Measurements from ENCODE around the gene ZFR2. TPM values are rescaled to one million over a fixed set of nuclear protein-coding genes. Genes with fewer than 3 reads are reported as not detected.

The ZFR2 gene
- total and polyA plus RNA-seq, 4 donors, result not detected

- whole genome bisulfite sequencing, result 4% methylated on average over 49 of the region's 49 CpGs
- H3K9me3 ChIP-seq (ENCODE audit: control insufficient read depth in 4 of 4, low read length in 3 of 4), result no peaks in the 10 kb centered on the region
- no peak within 1 kb of the TSS for H3K27ac ChIP-seq (ENCODE audit: low read depth in 1 of 2, low read length in 2 of 2)
- no peak within 1 kb of the TSS for H3K9ac ChIP-seq (ENCODE audit: low read depth in 1 of 2, low read length in 2 of 2)
- H3K4me1 ChIP-seq (ENCODE audit: control insufficient read depth in 4 of 4, insufficient read depth in 4 of 4, low read length in 3 of 4), result peaks cover 0 to 3% (median 0%) of the 10 kb centered on the region in 4 donors
- H3K27me3 ChIP-seq (ENCODE audit: control insufficient read depth in 4 of 4, insufficient read depth in 4 of 4, low read length in 3 of 4), result peaks cover 0 to 9% (median 4%) of the 10 kb centered on the region in 4 donors
- H3K36me3 ChIP-seq (ENCODE audit: control insufficient read depth in 4 of 4, insufficient read depth in 3 of 4, low read depth in 1 of 4, low read length in 3 of 4), result no peaks in the 10 kb centered on the region
- H3K4me3 ChIP-seq (ENCODE audit: low read depth in 1 of 3, low read length in 3 of 3), result no peak within 1 kb of the TSS
- no peak for TF ChIP-seq ATF3 (IDR thresholded peaks at IDR 0.05)
- TF ChIP-seq EGR1 (IDR thresholded peaks at IDR 0.05; ENCODE audit: low read depth in 2 of 2), result no peak
- no peak for TF ChIP-seq HNF4A (conservative IDR thresholded peaks at IDR 0.05)
- no peak for TF ChIP-seq SP1 (IDR thresholded peaks at IDR 0.05)
- TF ChIP-seq CTCF (IDR thresholded peaks at IDR 0.05; ENCODE audit: low read depth, low read length, missing input control), result no peak
- TF ChIP-seq ZBTB33 (IDR thresholded peaks at IDR 0.05), result no peak
- no peak for TF ChIP-seq REST (IDR thresholded peaks at IDR 0.05)
- no peak for TF ChIP-seq FOXA2 (IDR thresholded peaks at IDR 0.05)
- TF ChIP-seq YY1 (IDR thresholded peaks at IDR 0.05), result no peak
- TF ChIP-seq JUND (IDR thresholded peaks at IDR 0.05), result no peak
- TF ChIP-seq RXRA (IDR thresholded peaks at IDR 0.05), result no peak
- no peak for TF ChIP-seq RAD21 (IDR thresholded peaks at IDR 0.05)
- no peak for TF ChIP-seq GABPA (IDR thresholded peaks at IDR 0.05 in 1 of 2, conservative IDR thresholded peaks at IDR 0.05 in 1 of 2)
- TF ChIP-seq TAF1 (conservative IDR thresholded peaks at IDR 0.05), result no peak
- no peak for TF ChIP-seq NR2F2 (IDR thresholded peaks at IDR 0.05)
- no peak for DNase-seq (ENCODE audit: low spot score)
These were observed 11.8 kb upstream of the ZFR2 start, which contains the start of gene ATCAY for GRCh38 chr19:3880471-3881271. TSS of gene ATCAY (plus strand) at chr19:3880685. CDS start at chr19:3885768, 5,083 bp downstream.
